Left cardiac atrium (tissue), 4 donors: Measurements from ENCODE around the gene TRIM27. TPM values are rescaled to one million over a fixed set of nuclear protein-coding genes. Genes with fewer than 3 reads are reported as not detected.
"Not testable (repeated sequence)": the region's sequence is repeated elsewhere in the genome, so short reads cannot be mapped to it uniquely, and the experiment has no call there.

ENCODE experiments used
- ATAC-seq, 2 donors: fragments of 200-7000 bp; cut with Tn5 transposase; one replicate each; pipeline ENCODE4 v1.9.1; 2020; ENCODE audit warnings: mild to moderate bottlenecking in 2 of 2, moderate library complexity in 2 of 2
- DNase-seq: peaks from one replicate; pipeline ENCODE4 v3.0.0-alpha.2; 2020
- intact Hi-C, 2 donors: fragments of 100-400 bp; cut with DNase I; formaldehyde crosslinking; loops; one replicate each; pipeline versions ENCODE4 v1.14.1 to v1.15.1; 2022 to 2023
- total RNA-seq, 2 donors: library from RNA; stranded (reverse); fragmentation: NEBNext Ultra II Directional; extraction: Animal tissue kit (Norgen Biotek cat#: 25700); gene quantifications; one replicate each; pipeline ENCODE4 v1.2.1, GENCODE V29; 2021
- donor health status: DM: no; HTN: yes; CAD: no.
- donor health status: DM: no; HTN: yes; CAD: no; lungs with severe emphysema.
- donor health status: DM: yes; HTN: yes; CAD: no.
- donor health status: Dilated cardiomyopathy.

The TRIM27 gene
- total RNA-seq, 2 donors from 2014 or later: 20.7 to 25.3 TPM

- intact Hi-C loops, ATAC-seq, DNase-seq: not testable (repeated sequence)
Observed at GRCh38 chr6:28872157-28872817, 51.5 kb downstream of the TRIM27 start.

- ATAC-seq (no peak), DNase-seq (no peak)
- intact Hi-C loops: no loop called here
Observed at GRCh38 chr6:28871335-28872156, 52.2 kb downstream of the TRIM27 start.

- ATAC-seq (no peak), DNase-seq (no peak)
- intact Hi-C loops: loop anchor here in 1 of 2 donors (10.0 kb wide), 1 partner anchor 116 kb away; no protein-coding TSS in a partner anchor
Observed at GRCh38 chr6:28868873-28869272, 54.9 kb downstream of the TRIM27 start.

GRCh38 chr6:28867086-28867409 lies 56.7 kb downstream of the TRIM27 start:
- intact Hi-C loops: loop anchor here in 1 of 2 donors (10.0 kb wide), 1 partner anchor 118 kb away; no protein-coding TSS in a partner anchor
- ATAC-seq: peak; percentile 10 to 21
- no peak for DNase-seq

- intact Hi-C loops: loop anchor here in 1 of 2 donors (10.0 kb wide), 1 partner anchor 118 kb away; no protein-coding TSS in a partner anchor
- peak; percentile 81 for ATAC-seq
- peak; percentile 74 for DNase-seq
Observed at GRCh38 chr6:28866205-28867085, 57.3 kb downstream of the TRIM27 start.

- DNase-seq (no peak), ATAC-seq (no peak)
- intact Hi-C loops: loop anchor here in 1 of 2 donors (10.0 kb wide), 1 partner anchor 119 kb away; no protein-coding TSS in a partner anchor
Observed at GRCh38 chr6:28865401-28866204, 58.2 kb downstream of the TRIM27 start.

GRCh38 chr6:28864326-28864923 lies 59.4 kb downstream of the TRIM27 start:
- ATAC-seq: no peak
- DNase-seq: no peak
- intact Hi-C loops: loop anchor here in 1 of 2 donors (10.0 kb wide), 1 partner anchor 120 kb away; no protein-coding TSS in a partner anchor

- peak; percentile 78 to 89 for ATAC-seq
- peak; percentile 59 for DNase-seq
- intact Hi-C loops: loop anchor here in 1 of 2 donors (10.0 kb wide), 1 partner anchor 121 kb away; no protein-coding TSS in a partner anchor
Observed at GRCh38 chr6:28863604-28864325, 60.0 kb downstream of the TRIM27 start.

- intact Hi-C loops: loop anchor here in 1 of 2 donors (10.0 kb wide), 1 partner anchor 123 kb away; no protein-coding TSS in a partner anchor
- ATAC-seq: no peak
- DNase-seq: no peak
Observed at GRCh38 chr6:28862077-28862476, 61.7 kb downstream of the TRIM27 start.

GRCh38 chr6:28861339-28861738 lies 62.4 kb downstream of the TRIM27 start:
- intact Hi-C loops: loop anchor here in 1 of 2 donors (10.0 kb wide), 1 partner anchor 123 kb away; no protein-coding TSS in a partner anchor
- DNase-seq (no peak), ATAC-seq (no peak)

- ATAC-seq (no peak), DNase-seq (no peak)
- intact Hi-C loops: loop anchor here in 1 of 2 donors (10.0 kb wide), 1 partner anchor 124 kb away; no protein-coding TSS in a partner anchor
Observed at GRCh38 chr6:28860581-28860980, 63.2 kb downstream of the TRIM27 start.

- ATAC-seq (no peak), DNase-seq (no peak)
- intact Hi-C loops: no loop called here
Observed at GRCh38 chr6:28858963-28859362, 64.8 kb downstream of the TRIM27 start.

- intact Hi-C loops: no loop called here
- no peak for DNase-seq
- ATAC-seq: no peak
Observed at GRCh38 chr6:28856620-28857005, 67.2 kb downstream of the TRIM27 start.

GRCh38 chr6:28854405-28854804 lies 69.4 kb downstream of the TRIM27 start:
- intact Hi-C loops, ATAC-seq, DNase-seq: not testable (repeated sequence)
